Measurements from ENCODE around the gene MRPS10.

MRPS10 gene

GRCh38 chr6:42158631-42159030, 59.0 kb downstream of the MRPS10 start:
- no peak for DNase-seq
- in situ Hi-C loops (cut with MboI; ENCODE audit: low pct_unique_long_range_greater_than_20kb, low sequenced_read_pairs) = no loop called here

- DNase-seq = no peak
- in situ Hi-C loops (cut with MboI; ENCODE audit: low pct_unique_long_range_greater_than_20kb, low sequenced_read_pairs) = no loop called here
These were observed 59.6 kb downstream of the MRPS10 start for GRCh38 chr6:42158011-42158410.
